Ishikawa (cell line): Measurements from ENCODE around the gene INPP5K.

ENCODE experiments used
- CEBPB ChIP-seq: IDR thresholded peaks from 2 replicates; pipeline ENCODE4 v1.6.1; 2012
- CREB1 ChIP-seq: IDR thresholded peaks from 2 replicates; pipeline ENCODE4 v1.6.1; 2012; ENCODE audit warnings: low read depth
- EGR1 ChIP-seq: IDR thresholded peaks from 2 replicates; pipeline ENCODE4 v1.6.1; 2012
- EP300 ChIP-seq: IDR thresholded peaks from 2 replicates; pipeline ENCODE4 v1.6.1; 2012; ENCODE audit warnings: borderline replicate concordance
- FOXM1 ChIP-seq: IDR thresholded peaks from 2 replicates; pipeline ENCODE4 v1.6.1; 2012; ENCODE audit warnings: low read depth, borderline replicate concordance
- MAX ChIP-seq: IDR thresholded peaks from 2 replicates; pipeline ENCODE4 v1.6.1; 2012
- NFIC ChIP-seq: IDR thresholded peaks from 2 replicates; pipeline ENCODE4 v1.6.1; 2012
- RAD21 ChIP-seq: IDR thresholded peaks from 2 replicates; pipeline ENCODE4 v1.6.1; 2012; ENCODE audit warnings: low read depth
- REST ChIP-seq: IDR thresholded peaks from 2 replicates; pipeline ENCODE4 v1.6.1; 2012; ENCODE audit warnings: low read depth, mild to moderate bottlenecking
- TAF1 ChIP-seq: IDR thresholded peaks from 2 replicates; pipeline ENCODE4 v1.6.1; 2012; ENCODE audit warnings: low read depth, mild to moderate bottlenecking
- TCF12 ChIP-seq: IDR thresholded peaks from 2 replicates; pipeline ENCODE4 v1.6.1; 2012; ENCODE audit warnings: low read depth
- TEAD4 ChIP-seq: IDR thresholded peaks from 2 replicates; pipeline ENCODE4 v1.6.1; 2012
- YY1 ChIP-seq: IDR thresholded peaks from 2 replicates; pipeline ENCODE4 v1.6.1; 2012; ENCODE audit warnings: low read depth
- ZBTB7A ChIP-seq: IDR thresholded peaks from 2 replicates; pipeline ENCODE4 v1.6.1; 2012; ENCODE audit warnings: low read depth
- TF ChIP-seq, protein P1 (sequence below): IDR thresholded peaks from 2 replicates; pipeline ENCODE4 v1.6.1; 2012

INPP5K gene

GRCh38 chr17:1516388-1517161 is at the start of gene INPP5K:
Gene INPP5K (minus strand): TSS chr17:1516612. CDS start chr17:1516499, 113 bp downstream.
- TF ChIP-seq MAX: peak; percentile 90
- TF ChIP-seq YY1: peak; percentile 16; the same call in 1 of the 2 replicates
- TF ChIP-seq CREB1: peak; percentile 77
- TF ChIP-seq TAF1: peak; percentile 86
- no peak for TF ChIP-seq RAD21

- TF ChIP-seq CREB1 (no peak), TAF1 (no peak), TCF12 (no peak), ZBTB7A (no peak), REST (no peak), NFIC (no peak), MAX (no peak), RAD21 (no peak), TEAD4 (no peak), FOXM1 (no peak), EP300 (no peak), CEBPB (no peak), EGR1 (no peak)
- TF ChIP-seq, protein P1, sequence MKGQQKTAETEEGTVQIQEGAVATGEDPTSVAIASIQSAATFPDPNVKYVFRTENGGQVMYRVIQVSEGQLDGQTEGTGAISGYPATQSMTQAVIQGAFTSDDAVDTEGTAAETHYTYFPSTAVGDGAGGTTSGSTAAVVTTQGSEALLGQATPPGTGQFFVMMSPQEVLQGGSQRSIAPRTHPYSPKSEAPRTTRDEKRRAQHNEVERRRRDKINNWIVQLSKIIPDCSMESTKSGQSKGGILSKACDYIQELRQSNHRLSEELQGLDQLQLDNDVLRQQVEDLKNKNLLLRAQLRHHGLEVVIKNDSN: no peak
Observed at GRCh38 chr17:1565877-1566276, 49.5 kb upstream of the INPP5K start.

DNA sequence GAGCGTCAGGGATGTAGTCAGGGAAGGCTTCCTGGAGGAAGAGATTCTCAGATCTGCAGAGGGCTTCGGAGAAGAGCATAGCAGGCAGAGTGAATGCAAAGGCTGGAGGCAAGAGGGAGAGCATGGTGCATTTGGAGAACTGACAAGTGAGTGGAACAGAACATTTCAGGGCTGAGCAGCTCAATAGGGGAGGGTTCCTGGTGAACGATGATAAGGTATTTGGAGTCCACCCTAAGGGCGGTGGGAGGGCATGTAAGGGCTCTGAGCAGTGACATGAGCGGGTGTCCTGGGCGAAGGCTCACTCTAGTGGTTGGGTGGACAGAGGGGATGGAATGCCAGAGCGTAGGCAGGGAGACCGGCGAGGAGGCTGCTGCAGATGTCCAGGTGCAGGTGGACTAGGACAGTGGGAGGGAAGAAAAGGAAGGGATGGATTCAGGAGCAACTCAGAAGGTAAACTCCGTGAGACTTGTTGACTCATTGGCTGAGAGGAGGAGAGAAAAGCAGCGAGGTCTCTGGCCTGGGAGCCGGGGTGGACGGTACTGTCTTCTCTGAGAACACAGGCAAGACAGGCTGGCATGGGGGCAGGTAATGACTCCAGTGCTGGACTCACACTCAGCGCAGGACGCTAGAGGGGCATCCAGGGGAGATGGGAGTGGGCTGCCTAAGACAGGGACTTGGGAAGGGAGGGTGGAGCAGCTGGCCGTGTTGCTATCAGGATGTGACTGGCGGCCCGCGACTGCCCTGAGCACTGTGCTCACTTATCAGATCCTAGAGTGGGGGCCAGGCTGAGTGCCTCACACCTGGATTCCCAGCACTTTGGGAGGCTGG is 47.6 kb upstream of the INPP5K start:
- TF ChIP-seq RAD21: no peak
- TF ChIP-seq, protein P1: no peak
- no peak for TF ChIP-seq REST
- no peak for TF ChIP-seq TEAD4
- TF ChIP-seq MAX: no peak
- no peak for TF ChIP-seq FOXM1
- no peak for TF ChIP-seq EP300
- TF ChIP-seq CEBPB: no peak
- TF ChIP-seq TCF12: no peak
- TF ChIP-seq ZBTB7A: no peak
- TF ChIP-seq EGR1: no peak
- TF ChIP-seq TAF1: no peak

- TF ChIP-seq MAX (no peak), NFIC (no peak), TCF12 (no peak), TEAD4 (no peak), FOXM1 (no peak), YY1 (no peak), CREB1 (no peak), RAD21 (no peak), EGR1 (no peak), REST (no peak), TAF1 (no peak; the same call in 1 of the 2 replicates), EP300 (no peak), CEBPB (no peak), ZBTB7A (no peak)
- TF ChIP-seq, protein P1: no peak
Observed at GRCh38 chr17:1562176-1562643, 45.8 kb upstream of the INPP5K start.
